ENCODE data around the gene ASMTL. TPM values are rescaled to one million over a fixed set of nuclear protein-coding genes. Genes with fewer than 3 reads are reported as not detected.
"Not testable (repeated sequence)": the region's sequence is repeated elsewhere in the genome, so short reads cannot be mapped to it uniquely, and the experiment has no call there.

The ASMTL gene
- total RNA-seq, 1 donor from 2014 or later = 36.5 TPM

DNA sequence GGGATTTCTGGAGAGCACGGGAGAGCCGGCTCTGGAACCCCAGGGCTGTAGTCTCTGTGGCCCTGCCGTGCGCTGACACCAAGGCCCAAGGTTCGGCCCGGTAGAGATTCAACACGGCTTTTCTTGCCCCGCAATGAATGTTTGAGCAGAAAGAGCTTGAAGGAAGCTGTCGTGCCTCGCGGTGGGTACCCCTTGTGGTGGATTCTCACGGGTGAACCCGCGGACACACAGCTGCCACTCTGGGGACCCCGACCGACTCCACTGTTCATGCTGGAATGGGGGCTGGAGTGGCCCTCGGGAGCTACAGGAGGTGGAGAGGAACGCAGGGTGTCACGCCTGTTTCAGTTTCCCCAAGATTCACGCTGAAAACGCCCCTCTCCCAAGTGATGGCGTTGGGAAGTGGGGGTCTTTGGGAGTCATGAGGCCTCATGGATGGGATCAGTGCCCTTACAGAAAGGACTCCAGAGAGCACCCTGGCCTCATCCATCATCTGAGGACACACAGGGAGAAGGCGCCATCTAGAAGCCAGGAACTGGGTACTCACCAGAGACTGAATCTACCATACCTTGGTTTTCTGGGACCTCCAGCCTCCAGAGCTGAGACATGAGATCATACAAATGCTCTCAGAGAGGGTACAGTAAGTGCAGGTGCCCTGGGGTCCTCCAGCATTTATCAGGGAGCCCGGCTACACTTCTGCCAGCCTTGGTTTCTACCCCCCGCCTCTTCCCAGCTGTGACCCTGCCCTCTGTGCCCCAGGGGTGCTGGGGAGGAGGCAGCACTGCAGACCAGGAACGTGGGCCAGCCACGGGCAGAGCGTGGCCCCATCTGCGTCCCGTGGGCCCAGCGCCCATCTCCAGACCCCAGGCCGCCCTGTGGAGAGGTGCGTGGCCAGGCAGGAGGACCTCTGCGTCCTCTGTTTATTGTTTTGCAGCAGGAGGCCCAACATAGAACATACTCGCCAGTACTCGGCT is 67.2 kb downstream of the ASMTL start:
- no peaks in the 10 kb centered on the region for H3K27me3 ChIP-seq (ENCODE audit: low read depth)
- H3K9me3 ChIP-seq (replicated peaks) = no peaks in the 10 kb centered on the region
- peaks cover 74% of the 10 kb centered on the region for H3K36me3 ChIP-seq
- intact Hi-C loops (cut with micrococcal nuclease) = no loop called here
- peaks cover 42% of the 10 kb centered on the region for H3K4me1 ChIP-seq
- DNase-seq = no peak
- no peak overlapping the region for H3K4me3 ChIP-seq
- no peak overlapping the region for H3K27ac ChIP-seq (replicated peaks)
- TF ChIP-seq, protein P1, sequence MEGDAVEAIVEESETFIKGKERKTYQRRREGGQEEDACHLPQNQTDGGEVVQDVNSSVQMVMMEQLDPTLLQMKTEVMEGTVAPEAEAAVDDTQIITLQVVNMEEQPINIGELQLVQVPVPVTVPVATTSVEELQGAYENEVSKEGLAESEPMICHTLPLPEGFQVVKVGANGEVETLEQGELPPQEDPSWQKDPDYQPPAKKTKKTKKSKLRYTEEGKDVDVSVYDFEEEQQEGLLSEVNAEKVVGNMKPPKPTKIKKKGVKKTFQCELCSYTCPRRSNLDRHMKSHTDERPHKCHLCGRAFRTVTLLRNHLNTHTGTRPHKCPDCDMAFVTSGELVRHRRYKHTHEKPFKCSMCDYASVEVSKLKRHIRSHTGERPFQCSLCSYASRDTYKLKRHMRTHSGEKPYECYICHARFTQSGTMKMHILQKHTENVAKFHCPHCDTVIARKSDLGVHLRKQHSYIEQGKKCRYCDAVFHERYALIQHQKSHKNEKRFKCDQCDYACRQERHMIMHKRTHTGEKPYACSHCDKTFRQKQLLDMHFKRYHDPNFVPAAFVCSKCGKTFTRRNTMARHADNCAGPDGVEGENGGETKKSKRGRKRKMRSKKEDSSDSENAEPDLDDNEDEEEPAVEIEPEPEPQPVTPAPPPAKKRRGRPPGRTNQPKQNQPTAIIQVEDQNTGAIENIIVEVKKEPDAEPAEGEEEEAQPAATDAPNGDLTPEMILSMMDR (IDR thresholded peaks at IDR 0.05; ENCODE audit: borderline replicate concordance) = no peak

DNA sequence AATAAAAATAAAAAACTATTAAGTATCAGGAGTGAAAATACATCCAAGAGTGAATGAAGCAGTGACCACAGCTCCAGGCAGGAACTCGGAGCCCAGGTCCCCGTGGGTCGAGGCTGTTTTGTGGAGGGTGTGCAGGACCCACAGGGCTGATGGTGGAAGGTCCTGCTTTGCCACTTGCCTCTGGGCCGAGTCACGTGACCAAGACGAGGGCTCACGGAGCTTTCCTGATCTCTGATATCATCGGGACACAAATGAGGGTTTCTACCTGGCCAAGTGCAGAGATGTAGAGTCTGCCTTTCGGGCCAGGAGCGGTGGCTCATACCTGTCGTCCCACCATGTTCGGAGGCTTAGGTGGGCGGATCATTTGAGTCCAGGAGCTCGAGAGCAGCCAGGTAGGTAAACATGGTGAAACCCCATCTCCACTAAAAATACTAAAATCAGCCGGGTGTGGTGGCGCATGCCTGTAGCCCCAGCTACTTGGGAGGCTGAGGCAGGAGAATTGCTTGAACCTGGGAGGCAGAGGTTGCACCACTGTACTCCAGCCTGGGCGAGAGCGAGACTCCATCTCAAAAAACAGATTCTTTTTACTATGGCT is 68.0 kb downstream of the ASMTL start:
- H3K4me1 ChIP-seq = peaks cover 34% of the 10 kb centered on the region
- intact Hi-C loops (cut with micrococcal nuclease) = no loop called here
- H3K4me3 ChIP-seq = no peak overlapping the region
- TF ChIP-seq, protein P1 (IDR thresholded peaks at IDR 0.05; ENCODE audit: borderline replicate concordance) = no peak
- H3K9me3 ChIP-seq (replicated peaks) = no peaks in the 10 kb centered on the region
- H3K27me3 ChIP-seq (ENCODE audit: low read depth) = no peaks in the 10 kb centered on the region
- no peak overlapping the region for H3K27ac ChIP-seq (replicated peaks)
- no peak for DNase-seq
- peaks cover 66% of the 10 kb centered on the region for H3K36me3 ChIP-seq

DNA sequence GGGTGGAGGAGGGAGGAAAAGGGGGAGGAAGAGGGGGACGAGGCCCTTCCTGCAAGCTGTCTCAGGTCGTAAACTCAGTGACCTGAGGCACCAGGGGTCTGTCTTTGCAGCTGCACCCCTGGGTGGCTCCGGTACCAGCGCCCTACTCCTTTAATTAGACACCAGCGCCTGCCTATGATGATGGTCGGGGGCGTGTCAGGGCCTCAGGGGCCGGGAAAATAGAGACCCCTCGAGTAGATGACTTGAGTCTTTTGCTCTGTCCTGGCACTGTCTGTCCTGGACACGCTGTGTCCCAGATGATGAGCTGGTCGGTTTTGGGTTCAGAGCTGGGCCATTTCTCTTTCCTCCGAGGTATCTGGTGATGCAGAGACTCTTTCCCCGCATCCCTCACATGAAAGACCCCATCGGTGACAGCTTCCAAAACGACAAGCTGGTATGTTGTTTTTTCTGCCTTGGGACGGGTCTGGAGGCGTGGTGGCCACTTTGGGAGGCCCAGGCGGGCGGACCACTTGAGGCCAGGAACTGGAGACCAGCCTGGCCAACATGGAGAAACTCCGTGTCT is 72.0 kb downstream of the ASMTL start:
- H3K4me3 ChIP-seq = no peak overlapping the region
- TF ChIP-seq, protein P1 (IDR thresholded peaks at IDR 0.05; ENCODE audit: borderline replicate concordance) = no peak
- peaks cover 29% of the 10 kb centered on the region for H3K36me3 ChIP-seq
- H3K27me3 ChIP-seq (ENCODE audit: low read depth) = no peaks in the 10 kb centered on the region
- H3K27ac ChIP-seq (replicated peaks) = no peak overlapping the region
- no peaks in the 10 kb centered on the region for H3K9me3 ChIP-seq (replicated peaks)
- intact Hi-C loops (cut with micrococcal nuclease) = no loop called here
- no peak for DNase-seq
- H3K4me1 ChIP-seq = peaks cover 5% of the 10 kb centered on the region

DNA sequence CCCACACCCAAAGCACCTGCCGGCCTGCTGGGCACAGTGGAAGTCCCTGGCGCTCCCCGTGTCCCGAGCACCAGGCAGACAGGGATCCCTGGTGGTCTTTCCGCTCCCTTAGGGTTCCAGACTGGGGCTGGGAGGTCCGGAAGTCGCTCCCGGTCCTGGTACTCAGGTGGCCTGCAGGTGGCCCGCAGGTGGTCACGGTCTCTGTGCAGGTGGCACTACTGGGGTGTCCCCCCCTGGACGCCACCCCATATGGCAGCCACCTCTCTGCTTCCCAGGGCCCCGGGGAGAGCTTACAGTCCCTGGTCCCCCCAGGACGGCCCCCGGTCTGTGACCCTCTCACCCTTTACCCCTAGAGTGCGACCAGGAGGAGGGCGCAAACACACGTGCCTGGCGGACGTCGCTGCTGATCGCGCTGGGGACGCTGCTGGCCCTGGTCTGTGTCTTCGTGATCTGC is 74.4 kb downstream of the ASMTL start:
- H3K27me3 ChIP-seq (ENCODE audit: low read depth) = no peaks in the 10 kb centered on the region
- H3K4me1 ChIP-seq = peaks cover 5% of the 10 kb centered on the region
- DNase-seq = no peak
- H3K4me3 ChIP-seq = no peak overlapping the region
- H3K9me3 ChIP-seq (replicated peaks) = no peaks in the 10 kb centered on the region
- TF ChIP-seq, protein P1 (IDR thresholded peaks at IDR 0.05; ENCODE audit: borderline replicate concordance) = no peak
- peaks cover 5% of the 10 kb centered on the region for H3K36me3 ChIP-seq
- intact Hi-C loops (cut with micrococcal nuclease) = no loop called here
- H3K27ac ChIP-seq (replicated peaks) = no peak overlapping the region

DNA sequence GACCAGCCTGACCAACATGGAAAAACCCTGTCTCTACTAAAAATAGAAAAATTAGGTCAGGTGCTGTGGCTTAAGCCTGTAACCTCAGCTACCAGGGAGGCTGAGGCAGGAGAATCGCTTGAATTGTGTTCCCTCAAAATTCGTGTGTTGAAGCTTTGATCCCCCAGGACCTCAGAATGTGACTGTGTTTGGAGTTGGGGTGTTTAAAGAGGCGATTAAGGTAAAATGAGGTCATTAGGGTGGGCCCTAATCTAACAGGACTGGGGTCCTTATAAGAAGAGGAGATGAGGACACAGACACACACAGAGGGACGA is 84.4 kb downstream of the ASMTL start:
- H3K27ac ChIP-seq (replicated peaks) = no peak overlapping the region
- peaks cover 15% of the 10 kb centered on the region for H3K36me3 ChIP-seq
- intact Hi-C loops (cut with micrococcal nuclease) = no loop called here
- H3K4me1 ChIP-seq = no peaks in the 10 kb centered on the region
- H3K4me3 ChIP-seq = no peak overlapping the region
- no peaks in the 10 kb centered on the region for H3K27me3 ChIP-seq (ENCODE audit: low read depth)
- no peaks in the 10 kb centered on the region for H3K9me3 ChIP-seq (replicated peaks)
- DNase-seq = no peak
- TF ChIP-seq, protein P1 (IDR thresholded peaks at IDR 0.05; ENCODE audit: borderline replicate concordance) = no peak

DNA sequence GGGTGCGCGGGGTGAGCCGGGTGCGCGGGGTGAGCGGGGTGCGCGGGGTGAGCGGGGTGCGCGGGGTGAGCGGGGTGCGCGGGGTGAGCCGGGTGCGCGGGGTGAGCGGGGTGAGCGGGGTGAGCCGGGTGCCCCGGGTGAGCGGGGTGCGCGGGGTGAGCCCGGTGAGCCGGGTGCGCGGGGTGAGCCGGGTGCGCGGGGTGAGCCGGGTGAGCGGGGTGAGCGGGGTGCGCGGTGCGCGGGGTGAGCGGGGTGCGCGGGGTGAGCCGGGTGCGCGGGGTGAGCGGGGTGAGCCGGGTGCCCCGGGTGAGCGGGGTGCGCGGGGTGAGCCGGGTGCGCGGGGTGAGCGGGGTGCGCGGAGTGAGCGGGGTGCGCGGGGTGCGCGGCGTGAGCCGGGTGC is 86.3 kb downstream of the ASMTL start:
- H3K9me3 ChIP-seq (replicated peaks); intact Hi-C loops (cut with micrococcal nuclease); DNase-seq; H3K4me3 ChIP-seq; H3K4me1 ChIP-seq; H3K27me3 ChIP-seq (ENCODE audit: low read depth); H3K27ac ChIP-seq (replicated peaks): not testable (repeated sequence)
- peaks cover 30% of the 10 kb centered on the region for H3K36me3 ChIP-seq

All from left ventricle myocardium inferior (tissue), 1 donor.